ENCODE results near the gene ATXN10. TPM values are rescaled to one million over a fixed set of nuclear protein-coding genes. Genes with fewer than 3 reads are reported as not detected.

ATXN10 gene
- polyA plus RNA-seq, 3 donors, result 60.1 to 106 (median 92.4) TPM

DNA sequence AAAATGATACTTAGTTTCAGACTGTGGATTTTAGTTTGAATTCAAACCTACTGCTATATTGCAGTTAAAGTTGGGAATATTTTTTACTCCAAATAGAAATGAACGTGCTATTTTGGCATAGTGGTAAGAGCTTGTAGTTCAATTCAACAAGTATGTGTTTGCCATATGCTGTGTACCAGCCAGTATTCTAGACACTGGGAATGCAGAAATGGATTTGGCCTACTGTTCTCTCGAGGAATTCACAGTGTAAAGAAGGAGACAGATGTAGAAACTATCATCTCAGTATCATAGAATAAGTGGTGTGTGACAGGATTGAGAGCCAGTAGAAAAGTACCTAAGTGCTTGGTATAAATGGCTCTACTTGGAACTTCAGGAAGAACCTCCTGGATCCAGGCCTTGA is 80.4 kb downstream of the ATXN10 start:
- TF ChIP-seq, protein P1, sequence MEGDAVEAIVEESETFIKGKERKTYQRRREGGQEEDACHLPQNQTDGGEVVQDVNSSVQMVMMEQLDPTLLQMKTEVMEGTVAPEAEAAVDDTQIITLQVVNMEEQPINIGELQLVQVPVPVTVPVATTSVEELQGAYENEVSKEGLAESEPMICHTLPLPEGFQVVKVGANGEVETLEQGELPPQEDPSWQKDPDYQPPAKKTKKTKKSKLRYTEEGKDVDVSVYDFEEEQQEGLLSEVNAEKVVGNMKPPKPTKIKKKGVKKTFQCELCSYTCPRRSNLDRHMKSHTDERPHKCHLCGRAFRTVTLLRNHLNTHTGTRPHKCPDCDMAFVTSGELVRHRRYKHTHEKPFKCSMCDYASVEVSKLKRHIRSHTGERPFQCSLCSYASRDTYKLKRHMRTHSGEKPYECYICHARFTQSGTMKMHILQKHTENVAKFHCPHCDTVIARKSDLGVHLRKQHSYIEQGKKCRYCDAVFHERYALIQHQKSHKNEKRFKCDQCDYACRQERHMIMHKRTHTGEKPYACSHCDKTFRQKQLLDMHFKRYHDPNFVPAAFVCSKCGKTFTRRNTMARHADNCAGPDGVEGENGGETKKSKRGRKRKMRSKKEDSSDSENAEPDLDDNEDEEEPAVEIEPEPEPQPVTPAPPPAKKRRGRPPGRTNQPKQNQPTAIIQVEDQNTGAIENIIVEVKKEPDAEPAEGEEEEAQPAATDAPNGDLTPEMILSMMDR (IDR thresholded peaks at IDR 0.05), result no peak
- no peak overlapping the region for H3K4me2 ChIP-seq (replicated peaks; ENCODE audit: extremely low read depth, low read length, poor library complexity, severe bottlenecking)
- Mint-ChIP-seq H3K9me3 (no peaks in the 10 kb centered on the region), H3K4me1 (no peaks in the 10 kb centered on the region), H3K4me3 (no peak overlapping the region), H3K36me3 (peaks cover 33 to 49% of the 10 kb centered on the region in 2 donors), H3K27me3 (ENCODE audit: low read depth in 3 of 3) (no peaks in the 10 kb centered on the region), H3K27ac (no peak overlapping the region)
- H3K36me3 ChIP-seq (replicated peaks in 1 of 2; ENCODE audit: control insufficient read depth in 1 of 2, insufficient read depth in 2 of 2, low read length in 2 of 2), result peaks cover 12 to 66% of the 10 kb centered on the region in 2 donors
- H3K4me1 ChIP-seq (ENCODE audit: control insufficient read depth in 1 of 2, insufficient read depth in 2 of 2, low read length in 2 of 2), result no peaks in the 10 kb centered on the region
- no peak overlapping the region for H2AFZ ChIP-seq (ENCODE audit: insufficient read depth, low read depth, low read length, poor library complexity, severe bottlenecking)
- no peak overlapping the region for H3K4me3 ChIP-seq (replicated peaks in 1 of 3; ENCODE audit: low read depth in 2 of 3, low read length in 3 of 3)
- no peak for DNase-seq
- H3K9me3 ChIP-seq (replicated peaks in 1 of 2; ENCODE audit: control insufficient read depth in 1 of 2, insufficient read depth in 1 of 2, low read length in 2 of 2), result no peaks in the 10 kb centered on the region
- H3K27me3 ChIP-seq (ENCODE audit: control insufficient read depth in 2 of 2, insufficient read depth in 2 of 2, low read length in 2 of 2), result no peaks in the 10 kb centered on the region
- H3K9ac ChIP-seq (ENCODE audit: insufficient read depth, low read length, poor library complexity, severe bottlenecking), result no peak overlapping the region
- intact Hi-C loops (cut with micrococcal nuclease), result no loop called here
- no peak overlapping the region for H3K27ac ChIP-seq (ENCODE audit: low read depth in 1 of 2, low read length in 2 of 2)
- no CpG with 5 or more reads among the region's 2 CpGs for WGBS (ENCODE audit: insufficient coverage)
- no peaks in the 10 kb centered on the region for H3K79me2 ChIP-seq (ENCODE audit: insufficient read depth, low read length)
- no peaks in the 10 kb centered on the region for H4K20me1 ChIP-seq (ENCODE audit: insufficient read depth, low read length)

DNA sequence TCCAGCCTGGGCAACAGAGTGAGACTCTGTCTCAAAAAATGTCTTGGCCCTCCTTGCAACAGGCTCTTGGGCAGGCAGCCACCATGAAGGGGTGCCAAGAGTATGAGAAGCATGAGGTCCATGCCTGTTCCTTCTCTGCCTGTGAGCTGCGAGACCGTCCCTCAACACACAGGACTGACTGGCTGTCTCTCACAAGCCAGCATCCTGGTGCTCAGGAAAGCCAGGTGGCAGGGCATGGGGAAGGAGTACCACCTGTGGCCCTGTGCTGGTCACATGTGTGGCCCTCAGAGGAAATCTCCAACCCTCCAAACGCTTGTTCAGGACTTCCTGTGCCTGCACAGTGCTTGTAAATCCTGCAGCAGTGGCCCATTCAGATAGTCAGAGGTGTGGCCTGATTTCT is 83.2 kb downstream of the ATXN10 start:
- Histone ChIP-seq H3K36me3 (replicated peaks in 1 of 2; ENCODE audit: control insufficient read depth in 1 of 2, insufficient read depth in 2 of 2, low read length in 2 of 2) (peaks cover 16 to 50% of the 10 kb centered on the region in 2 donors), H3K79me2 (ENCODE audit: insufficient read depth, low read length) (no peaks in the 10 kb centered on the region), H3K9me3 (replicated peaks in 1 of 2; ENCODE audit: control insufficient read depth in 1 of 2, insufficient read depth in 1 of 2, low read length in 2 of 2) (no peaks in the 10 kb centered on the region), H3K9ac (ENCODE audit: insufficient read depth, low read length, poor library complexity, severe bottlenecking) (no peak overlapping the region), H4K20me1 (ENCODE audit: insufficient read depth, low read length) (no peaks in the 10 kb centered on the region), H3K27me3 (ENCODE audit: control insufficient read depth in 2 of 2, insufficient read depth in 2 of 2, low read length in 2 of 2) (no peaks in the 10 kb centered on the region), H3K4me1 (ENCODE audit: control insufficient read depth in 1 of 2, insufficient read depth in 2 of 2, low read length in 2 of 2) (no peaks in the 10 kb centered on the region), H2AFZ (ENCODE audit: insufficient read depth, low read depth, low read length, poor library complexity, severe bottlenecking) (no peak overlapping the region), H3K4me3 (replicated peaks in 1 of 3; ENCODE audit: low read depth in 2 of 3, low read length in 3 of 3) (no peak overlapping the region), H3K27ac (ENCODE audit: low read depth in 1 of 2, low read length in 2 of 2) (no peak overlapping the region), H3K4me2 (replicated peaks; ENCODE audit: extremely low read depth, low read length, poor library complexity, severe bottlenecking) (no peak overlapping the region)
- 42% methylated on average over 3 of the region's 3 CpGs for WGBS (ENCODE audit: insufficient coverage)
- no peak for DNase-seq
- intact Hi-C loops (cut with micrococcal nuclease), result no loop called here
- H3K9me3 Mint-ChIP-seq, result no peaks in the 10 kb centered on the region
- H3K36me3 Mint-ChIP-seq, result peaks cover 30 to 55% of the 10 kb centered on the region in 2 donors
- peak overlapping the region in 1 of 7 donors; percentile 45 for H3K27ac Mint-ChIP-seq
- no peaks in the 10 kb centered on the region for H3K27me3 Mint-ChIP-seq (ENCODE audit: low read depth in 3 of 3)
- TF ChIP-seq, protein P1 (IDR thresholded peaks at IDR 0.05), result no peak
- no peak overlapping the region for H3K4me3 Mint-ChIP-seq
- no peaks in the 10 kb centered on the region for H3K4me1 Mint-ChIP-seq

Measured in CD14-positive monocyte (primary cell).